K562 (cell line): ENCODE results near the gene LEMD1. TPM values are rescaled to one million over a fixed set of nuclear protein-coding genes. Genes with fewer than 3 reads are reported as not detected.

Source experiments
- ATAC-seq: fragments of 200-7000 bp; cut with Tn5 transposase; 3 replicates; pipeline ENCODE4 v1.9.1; 2020; ENCODE audit warnings: moderate library complexity
- BruUV-seq: library from RNA; stranded (reverse); fragments of 400-500 nt; replicated peaks from 2 replicates; lab custom pipeline; 2021; lab: Mats Ljungman, UMichigan
- CTCF ChIA-PET: fragments of 300-600 bp; formaldehyde crosslinking; extraction: SDS; loops from one replicate; lab custom pipeline; 2021; ENCODE audit warnings: low intra/inter-chr PET ratio; lab: Yijun Ruan, JAX
- POLR2A ChIA-PET: fragments of 300-600, 350-650 bp; sonication (Branson Sonifier 250); formaldehyde crosslinking; extraction: SDS; loops from one replicate; lab custom pipeline; 2021; ENCODE audit warnings: antibody characterized with exemption, inconsistent platforms; lab: Yijun Ruan, JAX
- DNase-seq, 4 experiments: peaks; one replicate each; pipeline versions ENCODE4 v3.0.0 to v3.0.0-alpha.2; 2011 to 2018; ENCODE audit warnings: low spot score in 3 of 4, mixed read lengths in 3 of 4; ENCODE audit errors: extremely low read depth in 1 of 4
- FAIRE-seq: peaks from 2 replicates; lab custom pipeline; 2011; peaks lifted over from hg19 to GRCh38; lab: Jason Lieb, UNC
- H2AFZ ChIP-seq: 2 replicates; pipeline ENCODE4 v1.6.0; 2011; ENCODE audit warnings: low read depth, low read length, control low read depth, inconsistent platforms
- H3K27ac ChIP-seq: fragments of 200-600 bp; 3 replicates; pipeline ENCODE4 v1.8.0; 2011; ENCODE audit warnings: low read depth, mild to moderate bottlenecking, control low read depth, inconsistent platforms, low read length, moderate library complexity, mixed read lengths; ENCODE audit errors: extremely low read depth
- H3K27me3 ChIP-seq, 2 experiments: fragments of 300-600 bp in 1 of 2; 2 replicates in 1 of 2; 3 replicates in 1 of 2; pipeline versions ENCODE4 v1.6.0 to v1.8.0; 2011; ENCODE audit warnings: inconsistent platforms in 2 of 2, low read length in 2 of 2, mild to moderate bottlenecking in 1 of 2, mixed read lengths in 1 of 2, moderate library complexity in 1 of 2; ENCODE audit not compliant: control insufficient read depth in 2 of 2, insufficient read depth in 2 of 2
- H3K36me3 ChIP-seq: fragments of 300-600 bp; 3 replicates; pipeline ENCODE4 v1.8.0; 2011; ENCODE audit warnings: mild to moderate bottlenecking, low read length, inconsistent platforms; ENCODE audit not compliant: control insufficient read depth, insufficient read depth
- H3K4me1 ChIP-seq, 2 experiments: fragments of 200-600 bp in 1 of 2; replicated peaks in 1 of 2; 2 replicates in 1 of 2; 3 replicates in 1 of 2; pipeline versions ENCODE4 v1.5.1 to v1.8.0; 2011; ENCODE audit warnings: inconsistent platforms in 2 of 2, low read length in 2 of 2, mild to moderate bottlenecking in 1 of 2, mixed read lengths in 1 of 2, moderate library complexity in 1 of 2; ENCODE audit not compliant: control insufficient read depth in 2 of 2, insufficient read depth in 2 of 2
- H3K4me2 ChIP-seq: 2 replicates; pipeline ENCODE4 v1.6.1; 2011; ENCODE audit warnings: low read length, control low read depth, inconsistent platforms, mixed read lengths; ENCODE audit not compliant: insufficient read depth
- H3K4me3 ChIP-seq: fragments of 200-600 bp; sonication (generic), shearing (Covaris generic); 2 replicates; pipeline ENCODE4 v1.5.1; 2016; ENCODE audit warnings: control low read depth, inconsistent platforms
- H3K79me2 ChIP-seq: fragments of 200-600 bp; 3 replicates; pipeline ENCODE4 v1.8.0; 2011; ENCODE audit warnings: low read length, inconsistent platforms; ENCODE audit not compliant: control insufficient read depth, insufficient read depth
- H3K9ac ChIP-seq, 2 experiments: 2 replicates each; pipeline versions ENCODE4 v1.6.0 to v1.6.1; 2011; ENCODE audit warnings: low read depth in 2 of 2, low read length in 2 of 2, control low read depth in 1 of 2, inconsistent platforms in 1 of 2, mild to moderate bottlenecking in 1 of 2, mixed read lengths in 1 of 2; ENCODE audit not compliant: insufficient read depth in 1 of 2
- H3K9me1 ChIP-seq: one replicate; pipeline ENCODE4 v1.6.0; 2011; ENCODE audit warnings: inconsistent platforms, mild to moderate bottlenecking, low read length, moderate library complexity; ENCODE audit not compliant: control insufficient read depth, insufficient read depth
- H3K9me3 ChIP-seq: replicated peaks from 2 replicates; pipeline ENCODE4 v1.5.1; 2011; ENCODE audit warnings: low read depth, low read length, inconsistent platforms; ENCODE audit not compliant: control insufficient read depth, insufficient read depth
- H4K20me1 ChIP-seq: replicated peaks from 2 replicates; pipeline ENCODE4 v1.6.1; 2011; ENCODE audit warnings: low read length, inconsistent platforms, mixed read lengths; ENCODE audit not compliant: control insufficient read depth, insufficient read depth
- CREB1 ChIP-seq, 2 experiments: sonication (generic) in 1 of 2; formaldehyde crosslinking in 1 of 2; IDR thresholded peaks; 2 replicates each; pipeline versions ENCODE4 v1.6.1 to v1.8.0; 2012 to 2022; ENCODE audit warnings: inconsistent platforms in 1 of 2, mild to moderate bottlenecking in 1 of 2, missing genetic modification reagents in 1 of 2, moderate library complexity in 1 of 2
- IFI16 ChIP-seq: fragments of 250-450 bp; sonication (Bioruptor Pico); IDR thresholded peaks from 2 replicates; pipeline ENCODE4 v2.1.2; 2022; ENCODE audit warnings: mild to moderate bottlenecking, inconsistent platforms
- KLF13 ChIP-seq: fragments of 450-650 bp; IDR thresholded peaks from 2 replicates; pipeline ENCODE4 v1.6.1; 2016; ENCODE audit warnings: missing genetic modification characterization, low read depth, mild to moderate bottlenecking, missing compliant biosample characterization, moderate library complexity, borderline replicate concordance
- NBN ChIP-seq: fragments of 450-650 bp; IDR thresholded peaks from 2 replicates; pipeline ENCODE4 v1.6.1; 2016; ENCODE audit warnings: low read depth, mild to moderate bottlenecking
- NUFIP1 ChIP-seq: fragments of 450-650 bp; IDR thresholded peaks from 2 replicates; pipeline ENCODE4 v1.6.1; 2018; ENCODE audit not compliant: partially characterized antibody
- PKNOX1 ChIP-seq: fragments of 450-650 bp; IDR thresholded peaks from 2 replicates; pipeline ENCODE4 v1.6.1; 2016
- SMARCA4 ChIP-seq: fragments of 450-650 bp; IDR thresholded peaks from 2 replicates; pipeline ENCODE4 v1.6.1; 2016
- SPI1 ChIP-seq: IDR thresholded peaks from 2 replicates; pipeline ENCODE4 v1.6.1; 2011; ENCODE audit warnings: low read depth, low read length, control low read depth, borderline replicate concordance
- TFAP4 ChIP-seq: sonication (generic); formaldehyde crosslinking; IDR thresholded peaks from 2 replicates; pipeline ENCODE4 v1.8.0; 2022; ENCODE audit warnings: missing genetic modification reagents, mild to moderate bottlenecking, moderate library complexity, borderline replicate concordance
- WGBS: fragments of 100-300 bp; shearing (Covaris generic); methylation state at CpG from one replicate; pipeline ENCODE4 v1.1.6; 2016; ENCODE audit warnings: low coverage, mixed read lengths; ENCODE audit not compliant: insufficient coverage; ENCODE audit errors: missing lambda C conversion rate; 5-methylcytosine and 5-hydroxymethylcytosine counted together
- in situ Hi-C: fragments of 300-500 bp; cut with MboI; formaldehyde crosslinking; loops from 4 replicates; pipeline ENCODE4 v1.15.0; 2018; ENCODE audit warnings: inconsistent platforms, mixed read lengths
- intact Hi-C: fragments of 100-400 bp; cut with micrococcal nuclease; formaldehyde crosslinking; loops from 2 replicates; pipeline ENCODE4 v1.14.2; 2022
- polyA plus RNA-seq, 8 experiments: library from polyadenylated mRNA; depleted of rRNA in 4 of 8; stranded (reverse) in 5 of 8; unstranded in 3 of 8; fragments of >200 nt; fragmentation: Nextera tagmentation in 2 of 8; fragmentation: Illumina TruSeq in 1 of 8; extraction: Ambion mirVana in 2 of 8; extraction: Trizol in 1 of 8; gene quantifications; 2 replicates each; pipeline versions ENCODE4 v1.2.1 to v1.2.3, GENCODE V29; 2011 to 2014; ENCODE audit warnings: inconsistent platforms in 1 of 8, missing spikeins in 1 of 8
- total RNA-seq, 7 experiments: library from RNA; depleted of rRNA in 6 of 7; stranded (reverse); fragments of >200 nt in 6 of 7; fragmentation: Illumina TruSeq in 2 of 7; extraction: Trizol in 2 of 7; gene quantifications; 2 replicates each; pipeline versions ENCODE4 v1.2.1 to v1.2.3, GENCODE V29; 2011 to 2021; ENCODE audit warnings: low replicate concordance in 1 of 7
- TF ChIP-seq, protein P1 (sequence below), 2 experiments: fragments of 450-650 bp in 1 of 2; IDR thresholded peaks; 2 replicates each; pipeline ENCODE4 v1.6.1; 2011 to 2017; ENCODE audit warnings: low read depth in 2 of 2, antibody characterized with exemption in 1 of 2, borderline replicate concordance in 1 of 2, low read length in 1 of 2, mild to moderate bottlenecking in 1 of 2, mixed read lengths in 1 of 2; ENCODE audit not compliant: control insufficient read depth in 1 of 2
- TF ChIP-seq, protein P2 (sequence below): fragments of 250-450 bp; sonication (Bioruptor Pico); IDR thresholded peaks from 2 replicates; pipeline ENCODE4 v1.9.0; 2021; ENCODE audit warnings: mild to moderate bottlenecking
- TF ChIP-seq, protein P3 (sequence below), 3 experiments: IDR thresholded peaks in 2 of 3; conservative IDR thresholded peaks in 1 of 3; 2 replicates each; pipeline ENCODE4 v1.5.1; 2011 to 2012; ENCODE audit warnings: low read length in 3 of 3, mild to moderate bottlenecking in 3 of 3, control low read depth in 2 of 3, improper control_type of control experiment in 1 of 3, inconsistent platforms in 1 of 3, low read depth in 1 of 3, mixed read lengths in 1 of 3, moderate library complexity in 1 of 3; ENCODE audit not compliant: insufficient read depth in 2 of 3

The LEMD1 gene
- total and polyA plus RNA-seq, 9 of the 15 experiments (the other 6 are each of a cell fraction or from before 2014, with no cell fraction given): 0.11 to 2.4 (median 0.57) TPM; not detected in 1

- intact Hi-C loops: loop anchor here (2.0 to 10.0 kb wide), 3 partner anchors 34 to 76 kb away; partner anchors contain the start of gene KLHDC8A
- Histone ChIP-seq H3K27ac (no peak overlapping the region), H3K4me3 (peak overlapping the region; percentile 46), H2AFZ (peak overlapping the region; percentile 86), H3K4me2 (peak overlapping the region; percentile 87), H3K79me2 (no peaks in the 10 kb centered on the region), H3K27me3 (peaks cover 21 to 60% of the 10 kb centered on the region in 2 experiments; a peak in 4 of 5 replicates), H3K9ac (peak overlapping the region in 1 of 2 experiments; percentile 79; a peak in 2 of 4 replicates), H4K20me1 (peaks cover 4% of the 10 kb centered on the region; the same call in 1 of the 2 replicates), H3K9me3 (no peaks in the 10 kb centered on the region), H3K9me1 (no peaks in the 10 kb centered on the region), H3K36me3 (no peaks in the 10 kb centered on the region), H3K4me1 (peaks cover 6% of the 10 kb centered on the region in 2 experiments; a peak in 4 of 5 replicates)
- FAIRE-seq: no peak
- in situ Hi-C loops: no loop called here
- 2% methylated on average over 32 of the region's 32 CpGs for WGBS
- ChIA-PET POLR2A (interaction anchor here (0.6 to 1.4 kb wide), 3 partner anchors 15 to 130 kb away, joined by 3 read pairs; no protein-coding TSS in a partner anchor), CTCF (interaction anchor here (0.7 to 1.0 kb wide), 2 partner anchors 77 to 95 kb away, joined by 4 to 5 read pairs; no protein-coding TSS in a partner anchor)
- ATAC-seq: peak; percentile 95
- no TSS peak for BruUV-seq
- DNase-seq: peak; percentile 77 to 89 (median 82)
- TF ChIP-seq KLF13: 0 out of 2 replicates have a peak, but pooled peaks have one; percentile 54
- TF ChIP-seq NBN: 0 out of 2 replicates have a peak, but pooled peaks have one; percentile 55
- TF ChIP-seq SMARCA4: peak; percentile 83
- TF ChIP-seq PKNOX1: no peak
- TF ChIP-seq, protein P1, sequence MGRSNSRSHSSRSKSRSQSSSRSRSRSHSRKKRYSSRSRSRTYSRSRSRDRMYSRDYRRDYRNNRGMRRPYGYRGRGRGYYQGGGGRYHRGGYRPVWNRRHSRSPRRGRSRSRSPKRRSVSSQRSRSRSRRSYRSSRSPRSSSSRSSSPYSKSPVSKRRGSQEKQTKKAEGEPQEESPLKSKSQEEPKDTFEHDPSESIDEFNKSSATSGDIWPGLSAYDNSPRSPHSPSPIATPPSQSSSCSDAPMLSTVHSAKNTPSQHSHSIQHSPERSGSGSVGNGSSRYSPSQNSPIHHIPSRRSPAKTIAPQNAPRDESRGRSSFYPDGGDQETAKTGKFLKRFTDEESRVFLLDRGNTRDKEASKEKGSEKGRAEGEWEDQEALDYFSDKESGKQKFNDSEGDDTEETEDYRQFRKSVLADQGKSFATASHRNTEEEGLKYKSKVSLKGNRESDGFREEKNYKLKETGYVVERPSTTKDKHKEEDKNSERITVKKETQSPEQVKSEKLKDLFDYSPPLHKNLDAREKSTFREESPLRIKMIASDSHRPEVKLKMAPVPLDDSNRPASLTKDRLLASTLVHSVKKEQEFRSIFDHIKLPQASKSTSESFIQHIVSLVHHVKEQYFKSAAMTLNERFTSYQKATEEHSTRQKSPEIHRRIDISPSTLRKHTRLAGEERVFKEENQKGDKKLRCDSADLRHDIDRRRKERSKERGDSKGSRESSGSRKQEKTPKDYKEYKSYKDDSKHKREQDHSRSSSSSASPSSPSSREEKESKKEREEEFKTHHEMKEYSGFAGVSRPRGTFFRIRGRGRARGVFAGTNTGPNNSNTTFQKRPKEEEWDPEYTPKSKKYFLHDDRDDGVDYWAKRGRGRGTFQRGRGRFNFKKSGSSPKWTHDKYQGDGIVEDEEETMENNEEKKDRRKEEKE (IDR thresholded peaks at IDR 0.05; ENCODE audit: borderline replicate concordance in 1 of 2, control insufficient read depth in 1 of 2, low read depth in 2 of 2, low read length in 1 of 2): no peak
- no peak for TF ChIP-seq CREB1 (IDR thresholded peaks at IDR 0.05)
- 0 out of 2 replicates have a peak, but pooled peaks have one; percentile 28 for TF ChIP-seq CREB1 (CRISPR knock-in tag; IDR thresholded peaks at IDR 0.05)
- TF ChIP-seq, protein P2, sequence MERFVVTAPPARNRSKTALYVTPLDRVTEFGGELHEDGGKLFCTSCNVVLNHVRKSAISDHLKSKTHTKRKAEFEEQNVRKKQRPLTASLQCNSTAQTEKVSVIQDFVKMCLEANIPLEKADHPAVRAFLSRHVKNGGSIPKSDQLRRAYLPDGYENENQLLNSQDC (CRISPR knock-in tag): no peak; the same call in 1 of the 2 replicates
- TF ChIP-seq TFAP4 (CRISPR knock-in tag): peak; percentile 55; the same call in 1 of the 2 replicates
- TF ChIP-seq, protein P3, sequence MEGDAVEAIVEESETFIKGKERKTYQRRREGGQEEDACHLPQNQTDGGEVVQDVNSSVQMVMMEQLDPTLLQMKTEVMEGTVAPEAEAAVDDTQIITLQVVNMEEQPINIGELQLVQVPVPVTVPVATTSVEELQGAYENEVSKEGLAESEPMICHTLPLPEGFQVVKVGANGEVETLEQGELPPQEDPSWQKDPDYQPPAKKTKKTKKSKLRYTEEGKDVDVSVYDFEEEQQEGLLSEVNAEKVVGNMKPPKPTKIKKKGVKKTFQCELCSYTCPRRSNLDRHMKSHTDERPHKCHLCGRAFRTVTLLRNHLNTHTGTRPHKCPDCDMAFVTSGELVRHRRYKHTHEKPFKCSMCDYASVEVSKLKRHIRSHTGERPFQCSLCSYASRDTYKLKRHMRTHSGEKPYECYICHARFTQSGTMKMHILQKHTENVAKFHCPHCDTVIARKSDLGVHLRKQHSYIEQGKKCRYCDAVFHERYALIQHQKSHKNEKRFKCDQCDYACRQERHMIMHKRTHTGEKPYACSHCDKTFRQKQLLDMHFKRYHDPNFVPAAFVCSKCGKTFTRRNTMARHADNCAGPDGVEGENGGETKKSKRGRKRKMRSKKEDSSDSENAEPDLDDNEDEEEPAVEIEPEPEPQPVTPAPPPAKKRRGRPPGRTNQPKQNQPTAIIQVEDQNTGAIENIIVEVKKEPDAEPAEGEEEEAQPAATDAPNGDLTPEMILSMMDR (IDR thresholded peaks at IDR 0.05 in 2 of 3, conservative IDR thresholded peaks at IDR 0.05 in 1 of 3; ENCODE audit: insufficient read depth in 2 of 3, low read depth in 1 of 3, low read length in 3 of 3): peak; percentile 92 to 100 (median 93)
- no peak for TF ChIP-seq IFI16 (CRISPR knock-in tag)
- TF ChIP-seq SPI1: 0 out of 2 replicates have a peak, but pooled peaks have one; percentile 36
- no peak for TF ChIP-seq NUFIP1
These were observed 8.9 kb upstream of the LEMD1 start for GRCh38 chr1:205430696-205431305.
